Fibroblast of lung (primary cell): ENCODE measurements around the gene TOGARAM2. TPM values are rescaled to one million over a fixed set of nuclear protein-coding genes. Genes with fewer than 3 reads are reported as not detected.

Source experiments
- DNase-seq, 2 donors: peaks; one replicate each; pipeline versions ENCODE4 v3.0.0 to v3.0.0-alpha.2; 2010; ENCODE audit warnings: low read depth in 2 of 2
- H2AFZ ChIP-seq: 2 replicates; pipeline ENCODE4 v1.5.1; 2012; ENCODE audit warnings: low read length, control low read depth, inconsistent platforms
- H3K27ac ChIP-seq: 2 replicates; pipeline ENCODE4 v1.5.1; 2011; ENCODE audit warnings: low read length, control low read depth; ENCODE audit not compliant: insufficient read depth
- H3K27me3 ChIP-seq: 2 replicates; pipeline ENCODE4 v1.5.1; 2011; ENCODE audit warnings: mild to moderate bottlenecking, low read length; ENCODE audit not compliant: control insufficient read depth, insufficient read depth
- H3K36me3 ChIP-seq: 2 replicates; pipeline ENCODE4 v1.5.1; 2011; ENCODE audit warnings: low read length; ENCODE audit not compliant: control insufficient read depth, insufficient read depth
- H3K4me1 ChIP-seq: 2 replicates; pipeline ENCODE4 v1.5.1; 2011; ENCODE audit warnings: low read length; ENCODE audit not compliant: control insufficient read depth, insufficient read depth; ENCODE audit errors: extremely low read depth
- H3K4me2 ChIP-seq: 2 replicates; pipeline ENCODE4 v1.5.1; 2011; ENCODE audit warnings: low read length, control low read depth; ENCODE audit not compliant: insufficient read depth; ENCODE audit errors: extremely low read depth
- H3K4me3 ChIP-seq, 4 experiments: fragments of 200-600 bp in 1 of 4; sonication (generic) in 1 of 4; replicated peaks in 1 of 4; 2 replicates each; pipeline ENCODE4 v1.5.1; 2011 to 2016; ENCODE audit warnings: low read length in 4 of 4, low read depth in 3 of 4, mild to moderate bottlenecking in 3 of 4, control low read depth in 2 of 4, inconsistent platforms in 1 of 4, mixed read lengths in 1 of 4; ENCODE audit not compliant: insufficient read depth in 1 of 4; ENCODE audit errors: control extremely low read depth in 1 of 4
- H3K79me2 ChIP-seq: 2 replicates; pipeline ENCODE4 v1.5.1; 2012; ENCODE audit warnings: mild to moderate bottlenecking, low read length, inconsistent platforms; ENCODE audit not compliant: control insufficient read depth, insufficient read depth
- H3K9ac ChIP-seq: 2 replicates; pipeline ENCODE4 v1.5.1; 2011; ENCODE audit warnings: mild to moderate bottlenecking, low read length, control low read depth; ENCODE audit not compliant: insufficient read depth
- H3K9me3 ChIP-seq: 2 replicates; pipeline ENCODE4 v1.5.1; 2012; ENCODE audit warnings: low read depth, low read length; ENCODE audit not compliant: control insufficient read depth, insufficient read depth
- H4K20me1 ChIP-seq: 2 replicates; pipeline ENCODE4 v1.5.1; 2011; ENCODE audit warnings: low read length; ENCODE audit not compliant: control insufficient read depth, insufficient read depth; ENCODE audit errors: extremely low read depth
- CTCF ChIP-seq, 2 donors: IDR thresholded peaks in 1 of 2; conservative IDR thresholded peaks in 1 of 2; 1 replicate in 1 of 2; 2 replicates in 1 of 2; pipeline ENCODE4 v1.5.1; 2011 to 2012; ENCODE audit warnings: low read length in 2 of 2, control low read depth in 1 of 2, inconsistent platforms in 1 of 2, low read depth in 1 of 2, mild to moderate bottlenecking in 1 of 2
- EZH2 ChIP-seq: IDR thresholded peaks from 2 replicates; pipeline ENCODE4 v1.5.1; 2012; ENCODE audit warnings: low read length, control low read depth, mild to moderate bottlenecking; ENCODE audit errors: missing control alignments
- polyA plus RNA-seq, 2 donors: library from polyadenylated mRNA; depleted of rRNA in 1 of 2; stranded (reverse) in 1 of 2; unstranded in 1 of 2; fragments of >200 nt; gene quantifications; 2 replicates each; pipeline ENCODE4 v1.2.1, GENCODE V29; 2011 to 2012; ENCODE audit warnings: missing spikeins in 1 of 2
- total RNA-seq: library from RNA; depleted of rRNA; stranded (reverse); fragments of >200 nt; gene quantifications from 2 replicates; pipeline ENCODE4 v1.2.1, GENCODE V29; 2014

The TOGARAM2 gene
- total and polyA plus RNA-seq, 2 donors (not counting 1 experiment from before 2014, with no cell fraction given), result 0.15 to 0.33 TPM

DNA sequence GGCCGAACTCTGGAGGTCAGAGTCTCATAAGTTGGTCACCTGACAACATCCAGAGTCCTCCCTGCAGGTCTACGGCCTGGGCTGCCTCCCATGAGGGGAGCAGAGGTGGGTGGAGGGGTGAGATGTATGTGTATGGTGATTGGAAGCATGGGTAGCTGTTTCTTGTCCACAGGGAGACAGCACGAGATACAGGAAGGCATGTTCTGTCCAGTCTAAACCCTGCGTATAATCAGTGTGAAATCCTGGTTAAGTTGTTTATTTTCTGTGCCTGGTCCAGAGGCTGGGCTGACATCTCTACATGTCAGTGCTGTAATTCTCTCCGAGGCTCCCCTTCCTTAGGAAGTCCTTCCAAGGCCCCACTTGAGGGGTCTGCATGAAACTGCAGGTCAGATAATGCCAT lies 8.9 kb downstream of the TOGARAM2 start:
- H3K4me2 ChIP-seq, result no peak overlapping the region
- H3K36me3 ChIP-seq, result no peaks in the 10 kb centered on the region
- H3K9me3 ChIP-seq, result no peaks in the 10 kb centered on the region
- H3K9ac ChIP-seq, result no peak overlapping the region
- DNase-seq, result no peak
- H3K4me1 ChIP-seq, result peaks cover 2% of the 10 kb centered on the region
- no peak overlapping the region for H2AFZ ChIP-seq
- no peaks in the 10 kb centered on the region for H3K79me2 ChIP-seq
- H4K20me1 ChIP-seq, result no peaks in the 10 kb centered on the region
- TF ChIP-seq CTCF (conservative IDR thresholded peaks at IDR 0.05 in 1 of 2, IDR thresholded peaks at IDR 0.05 in 1 of 2; ENCODE audit: low read depth in 1 of 2, low read length in 2 of 2) (no peak), EZH2 (no peak)
- H3K27ac ChIP-seq, result no peak overlapping the region
- peaks cover 3% of the 10 kb centered on the region for H3K27me3 ChIP-seq
- H3K4me3 ChIP-seq, result no peak overlapping the region

DNA sequence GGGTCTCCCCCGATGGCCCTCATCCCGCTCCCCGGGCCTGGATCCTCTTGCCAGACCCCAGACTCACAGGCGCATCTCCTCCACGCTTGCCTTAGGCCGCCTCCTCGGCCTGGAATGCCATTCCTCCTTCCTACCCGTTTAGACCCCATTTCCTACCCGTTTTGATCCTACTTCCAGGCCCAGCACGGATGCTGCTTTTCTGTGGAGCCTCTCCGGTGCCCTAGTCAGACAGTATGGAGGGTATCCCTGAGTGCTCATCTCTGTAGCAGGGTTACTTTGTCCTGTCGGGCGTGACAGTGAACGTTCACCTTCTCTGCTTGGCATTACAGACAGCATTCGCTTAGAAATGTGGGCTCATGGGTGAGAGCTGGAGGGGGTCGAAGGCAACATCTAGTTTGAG lies 9.3 kb downstream of the TOGARAM2 start:
- H3K27me3 ChIP-seq, result peaks cover 3% of the 10 kb centered on the region
- no peak overlapping the region for H2AFZ ChIP-seq
- DNase-seq, result no peak
- H3K4me3 ChIP-seq, result no peak overlapping the region
- no peak overlapping the region for H3K4me2 ChIP-seq
- TF ChIP-seq CTCF (conservative IDR thresholded peaks at IDR 0.05 in 1 of 2, IDR thresholded peaks at IDR 0.05 in 1 of 2; ENCODE audit: low read depth in 1 of 2, low read length in 2 of 2) (no peak), EZH2 (no peak)
- no peaks in the 10 kb centered on the region for H3K79me2 ChIP-seq
- H3K27ac ChIP-seq, result no peak overlapping the region
- H3K9ac ChIP-seq, result no peak overlapping the region
- no peaks in the 10 kb centered on the region for H4K20me1 ChIP-seq
- no peaks in the 10 kb centered on the region for H3K36me3 ChIP-seq
- no peaks in the 10 kb centered on the region for H3K9me3 ChIP-seq
- H3K4me1 ChIP-seq, result peaks cover 2% of the 10 kb centered on the region

GRCh38 chr2:28991021-28991420 lies 9.9 kb downstream of the TOGARAM2 start:
- H2AFZ ChIP-seq, result no peak overlapping the region

More at GRCh38 chr2:28991021-28991420, 9.9 kb downstream of the TOGARAM2 start:
- Histone ChIP-seq H3K4me2 (no peak overlapping the region), H3K36me3 (no peaks in the 10 kb centered on the region), H3K27me3 (peaks cover 3% of the 10 kb centered on the region), H3K9ac (no peak overlapping the region), H3K9me3 (no peaks in the 10 kb centered on the region), H3K79me2 (no peaks in the 10 kb centered on the region), H4K20me1 (no peaks in the 10 kb centered on the region), H3K4me3 (no peak overlapping the region), H3K4me1 (peaks cover 2% of the 10 kb centered on the region), H3K27ac (no peak overlapping the region)
- peak; percentile 70 to 77 for DNase-seq
- TF ChIP-seq EZH2 (no peak), CTCF (conservative IDR thresholded peaks at IDR 0.05 in 1 of 2, IDR thresholded peaks at IDR 0.05 in 1 of 2; ENCODE audit: low read depth in 1 of 2, low read length in 2 of 2) (no peak)
